Stimulated activated CD8-positive, alpha-beta memory T cell treated with anti-CD3 and anti-CD28 coated beads, Interleukin-12 subunit alpha, Interleukin-12 subunit beta, amount 100 ng/mL, for 1 hour (primary cell): ENCODE data around the gene NAGA.
"Not testable (repeated sequence)": the region's sequence is repeated elsewhere in the genome, so short reads cannot be mapped to it uniquely, and the experiment has no call there.

Source experiments
- DNase-seq: peaks from one replicate; pipeline ENCODE4 v3.0.0-alpha.2; 2020; ENCODE audit warnings: low read depth

NAGA gene

DNA sequence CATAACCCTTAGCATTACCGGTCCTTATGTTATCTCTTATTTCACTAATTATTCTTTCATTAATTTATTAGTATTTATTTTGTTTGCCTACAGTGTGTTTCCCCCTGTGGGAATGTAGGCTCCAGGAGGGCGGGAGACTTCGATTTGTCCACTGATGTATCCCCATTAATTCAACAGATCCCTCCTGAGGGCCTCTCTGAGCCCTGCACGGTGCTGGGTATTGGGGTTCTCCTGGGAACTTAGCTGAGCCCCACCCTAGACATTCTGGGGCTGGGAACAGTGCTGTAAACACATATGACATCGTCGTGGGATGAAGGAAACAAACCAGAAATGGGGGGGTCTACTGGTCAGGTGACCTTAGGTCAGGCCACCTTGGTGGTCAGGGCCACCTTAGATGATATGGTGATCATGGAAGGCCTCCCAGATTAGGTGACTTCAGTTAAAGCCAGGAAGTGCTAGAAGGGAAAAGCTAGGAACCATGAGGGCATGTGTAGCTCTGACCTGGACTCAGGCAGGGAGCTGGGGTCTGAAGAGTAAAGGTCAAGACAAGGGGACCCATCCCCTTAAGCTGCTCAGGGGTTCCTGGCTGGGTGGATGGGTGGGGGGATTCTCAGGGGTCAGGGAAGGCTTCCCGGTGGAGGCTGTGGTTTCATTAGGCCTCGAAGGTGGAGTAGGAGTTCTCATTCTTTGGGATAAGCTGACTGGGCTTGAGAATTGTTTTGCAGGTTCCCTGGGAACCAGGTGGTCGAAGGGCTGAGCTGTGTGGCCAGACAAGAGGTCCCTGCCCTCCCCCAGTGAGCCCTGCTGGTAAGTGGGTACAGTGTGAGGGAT is 4.4 kb upstream of the NAGA start:
- DNase-seq = no peak

DNA sequence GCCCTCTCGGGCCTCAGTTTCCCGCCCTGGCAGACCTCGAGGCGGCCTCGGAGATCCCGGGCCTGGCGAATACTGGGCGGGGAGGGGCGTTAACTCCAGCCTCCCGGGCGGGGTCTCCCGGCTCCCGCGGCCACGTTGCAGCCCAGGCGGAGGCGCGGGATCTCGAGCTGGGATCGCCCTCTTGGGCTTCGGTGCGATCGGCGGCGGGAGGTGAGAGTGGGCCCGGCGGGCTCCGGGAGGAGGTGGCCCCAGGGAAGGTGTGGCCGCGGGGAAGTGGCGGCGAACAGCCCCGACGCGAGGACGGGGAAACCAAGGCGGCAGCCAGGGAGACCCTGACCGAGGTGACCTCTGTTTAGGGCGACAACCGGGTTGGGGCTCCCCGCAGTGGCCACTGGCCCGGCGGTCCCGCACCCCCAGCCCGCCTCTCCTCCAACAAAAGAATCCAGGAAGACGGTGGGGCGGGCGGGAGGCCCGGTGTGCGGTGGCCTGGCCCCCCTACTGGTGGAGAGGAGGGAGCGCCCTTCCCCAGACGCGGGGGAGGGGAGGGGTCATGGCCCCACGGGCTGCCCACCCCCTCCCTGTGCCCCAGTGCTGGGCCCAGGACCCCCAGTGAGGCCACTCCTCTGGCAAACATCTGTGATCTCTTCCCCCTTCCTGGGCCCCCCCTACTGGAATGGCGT is 3.7 kb upstream of the NAGA start, which contains the start of gene PHETA2:
Gene PHETA2 (plus strand): TSS at position 117 of the 680 bp plus-strand sequence. CDS start 3,046 bp downstream, outside the sequence.
- DNase-seq = no peak

DNA sequence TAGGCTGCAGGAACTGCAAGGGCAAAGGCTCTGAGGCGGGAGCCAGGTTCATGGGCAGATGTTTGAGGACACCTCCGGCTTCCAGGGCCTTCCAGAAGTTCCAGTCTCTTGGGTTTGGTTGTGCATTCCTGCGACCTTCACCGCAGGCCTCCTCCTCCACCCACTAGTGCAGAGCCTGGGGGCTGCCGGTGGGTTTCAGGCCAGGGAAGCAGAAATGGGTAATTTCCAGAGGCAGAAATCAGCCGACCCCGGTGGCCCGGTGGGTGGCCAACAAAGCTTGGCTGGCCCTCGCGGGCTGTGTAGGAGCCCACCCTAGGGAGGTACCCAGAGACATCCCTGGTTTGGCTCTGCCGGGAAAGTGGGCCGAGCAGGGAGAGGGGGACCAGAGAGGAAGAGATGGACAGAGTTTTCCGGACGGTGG is 3.0 kb upstream of the NAGA start:
- DNase-seq = no peak

DNA sequence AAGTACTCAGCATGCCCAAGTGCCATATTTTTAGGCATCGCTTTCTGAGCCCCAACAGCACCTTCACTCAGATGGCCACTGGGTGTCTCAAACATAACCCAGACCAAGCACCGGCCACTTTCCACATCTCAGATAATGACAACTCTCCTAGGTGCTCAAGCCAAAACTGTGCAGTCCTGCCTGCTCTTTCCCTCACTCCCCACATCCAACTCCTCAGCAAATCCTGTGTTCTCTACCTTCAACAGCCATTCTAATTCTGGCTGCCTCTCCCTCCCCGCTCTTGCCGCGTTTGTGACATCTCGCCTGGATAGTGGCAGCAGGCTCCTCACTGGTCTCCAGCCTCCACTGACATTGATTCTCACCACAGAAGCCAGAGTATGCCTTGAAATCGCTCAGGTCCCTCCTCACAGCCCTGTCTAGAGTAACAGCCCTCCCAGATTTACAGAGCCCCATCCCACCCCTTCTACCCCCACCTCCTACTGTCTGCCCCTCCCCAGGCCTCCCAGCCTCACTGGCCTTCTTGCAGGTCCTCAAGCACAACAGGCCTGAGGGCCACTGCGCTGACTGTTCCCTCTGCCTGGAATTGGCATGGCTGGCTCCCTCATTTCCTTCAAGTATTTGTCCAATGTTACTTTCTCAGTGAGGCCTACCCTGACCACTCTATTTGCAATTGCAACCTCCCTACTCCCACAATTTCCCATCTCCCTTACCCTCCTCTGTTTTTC is 2.2 kb upstream of the NAGA start:
- DNase-seq = no peak

DNA sequence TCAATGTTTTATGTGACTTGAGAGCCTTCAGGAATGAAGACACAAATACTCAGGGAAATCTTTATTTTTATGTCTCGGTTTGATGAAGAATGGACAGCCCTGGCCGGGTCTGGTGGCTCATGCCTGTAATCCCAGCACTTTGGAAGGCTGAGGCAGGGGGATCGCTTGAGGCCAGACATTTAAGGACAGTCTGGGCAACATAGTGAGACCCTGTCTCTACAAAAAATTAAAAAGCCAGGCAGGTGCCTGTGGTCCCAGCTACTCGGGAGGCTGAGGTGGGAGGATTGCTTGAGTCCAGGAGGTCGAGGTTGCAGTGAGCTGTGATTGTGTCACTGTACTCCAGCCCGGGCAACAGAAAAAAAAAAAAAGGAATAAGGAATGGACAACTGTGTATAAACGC is 896 bp upstream of the NAGA start:
- not testable (repeated sequence) for DNase-seq

DNA sequence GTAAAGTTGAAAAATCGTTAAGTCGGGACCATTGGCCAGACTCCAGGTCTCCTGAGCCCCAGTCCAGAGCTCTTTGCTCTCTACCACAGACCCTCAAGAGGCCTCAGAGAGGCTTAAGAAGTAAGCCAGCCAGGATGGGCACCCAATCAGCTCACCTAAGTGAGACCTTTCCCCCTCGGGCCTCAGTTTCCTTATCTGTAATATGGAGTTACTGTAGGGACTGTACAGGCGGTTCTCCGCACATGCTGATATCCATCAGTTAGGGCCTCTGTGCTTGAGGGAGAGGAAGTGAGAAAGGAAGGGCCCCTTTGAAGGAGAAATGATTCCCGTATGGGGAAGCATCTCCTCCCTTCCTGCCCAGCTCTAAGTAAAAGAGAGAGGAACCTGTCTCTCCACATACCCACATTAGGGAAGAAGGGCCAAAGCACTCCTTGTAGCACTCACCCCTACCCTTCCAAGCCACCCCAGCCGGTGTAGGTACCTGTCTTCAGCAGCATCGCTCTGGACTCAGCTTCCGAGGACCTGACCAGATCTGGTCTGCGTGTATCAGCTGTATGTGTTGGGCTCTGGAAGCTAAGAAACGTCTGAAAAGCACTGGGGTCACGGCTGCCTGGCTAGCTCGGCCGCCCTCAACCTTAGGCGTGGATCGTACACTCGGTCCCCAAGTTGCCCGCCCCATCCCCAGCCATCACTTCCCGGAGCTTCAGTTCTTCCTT is 653 bp downstream of the NAGA start:
- DNase-seq = no peak

DNA sequence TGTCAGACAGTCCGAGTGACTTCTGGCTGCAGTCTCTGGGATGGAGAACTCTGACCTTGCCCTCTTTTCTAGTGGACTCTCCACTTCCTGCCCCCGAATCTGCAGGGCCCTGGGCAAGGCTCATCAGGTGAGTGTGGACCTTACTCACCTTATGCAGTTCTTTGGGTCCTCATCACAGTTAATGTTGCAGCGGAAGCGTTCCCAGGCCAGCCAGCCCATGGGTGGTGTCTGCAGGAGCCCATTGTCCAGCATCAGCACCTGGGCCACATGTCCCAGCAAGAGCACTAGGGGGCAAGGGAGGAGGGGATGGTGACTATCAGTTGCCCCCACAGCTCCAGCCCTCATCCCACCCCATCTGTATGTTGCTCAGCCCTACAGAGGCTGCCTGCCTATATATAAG is 2.3 kb downstream of the NAGA start:
- DNase-seq = no peak

DNA sequence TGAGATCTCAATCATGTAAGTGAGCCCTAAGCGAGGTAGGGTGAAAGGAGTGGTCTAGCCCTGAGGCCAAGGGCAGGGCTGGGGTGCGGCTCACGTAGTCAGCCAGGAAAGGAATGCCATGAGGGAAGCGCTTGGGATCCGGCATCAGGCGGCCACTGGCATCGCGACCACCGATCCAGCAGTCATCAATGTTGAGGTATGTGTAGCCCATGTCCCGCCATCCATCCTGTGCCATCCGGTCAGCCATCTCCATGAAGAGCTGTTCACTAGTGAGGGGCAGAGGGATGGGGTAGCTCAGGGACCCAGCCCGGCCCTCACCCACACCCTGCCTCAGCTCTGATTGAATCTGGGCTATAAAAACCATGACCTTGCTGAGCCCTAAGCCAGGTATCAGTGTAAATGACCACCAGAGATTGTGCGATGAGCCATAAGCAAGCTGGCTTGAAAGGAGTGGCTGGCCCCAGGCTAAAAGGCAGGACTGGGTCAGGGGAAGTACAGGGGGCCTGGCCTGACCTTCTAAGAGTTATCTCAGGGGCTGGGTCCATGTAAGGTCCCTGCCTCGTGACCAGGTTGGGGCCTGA is 2.9 kb downstream of the NAGA start:
- DNase-seq = no peak

DNA sequence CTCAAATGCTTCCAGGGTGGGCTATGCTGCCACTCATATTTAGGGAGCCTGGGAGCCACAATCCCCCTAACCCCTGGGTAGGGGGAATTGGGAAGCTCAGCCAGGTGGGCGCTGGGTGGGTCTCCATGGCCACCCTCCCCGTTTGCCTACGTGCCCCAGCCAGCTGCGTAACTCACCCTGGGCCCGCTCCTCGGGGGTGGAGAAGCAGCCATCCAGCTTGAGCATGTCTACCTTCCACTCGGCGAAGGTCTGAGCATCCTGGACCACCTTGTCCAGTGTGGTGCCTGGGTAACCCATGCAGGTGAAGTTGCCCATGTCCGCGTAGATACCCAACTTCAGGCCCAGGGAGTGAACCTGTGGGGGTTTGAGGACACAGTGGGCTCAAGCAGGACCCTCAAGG is 3.7 kb downstream of the NAGA start:
- DNase-seq = no peak

DNA sequence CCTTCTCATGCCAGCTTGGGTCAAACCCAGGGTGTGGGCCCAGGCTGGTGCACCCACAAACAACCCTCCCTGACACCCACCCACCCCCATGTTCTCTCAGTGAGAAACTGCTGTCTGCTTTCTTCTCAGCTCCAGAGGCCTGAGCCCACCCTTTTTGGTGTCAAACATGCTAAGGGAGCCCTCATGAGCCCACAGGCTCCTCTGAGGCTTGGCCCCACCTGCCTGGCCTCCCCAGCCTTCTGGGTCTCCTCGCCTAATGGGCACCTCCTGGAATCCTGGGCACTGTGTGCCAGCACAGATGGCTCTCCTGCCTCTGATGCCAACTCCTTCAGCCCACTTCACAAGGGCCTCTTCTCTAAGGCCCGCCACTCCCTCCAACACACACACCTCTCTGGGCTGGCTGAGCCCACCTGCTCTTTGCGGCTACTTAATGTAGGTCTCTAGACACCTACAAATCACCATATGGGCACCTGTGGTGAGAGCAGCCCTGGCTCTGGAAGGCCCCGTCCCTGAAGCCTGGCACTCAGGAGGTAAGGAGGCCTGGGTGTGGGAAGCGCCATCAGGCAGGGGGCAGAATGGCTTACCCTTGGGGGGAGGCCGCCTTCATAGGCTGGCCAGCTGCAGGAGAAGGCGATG is 4.4 kb downstream of the NAGA start:
- no peak for DNase-seq

DNA sequence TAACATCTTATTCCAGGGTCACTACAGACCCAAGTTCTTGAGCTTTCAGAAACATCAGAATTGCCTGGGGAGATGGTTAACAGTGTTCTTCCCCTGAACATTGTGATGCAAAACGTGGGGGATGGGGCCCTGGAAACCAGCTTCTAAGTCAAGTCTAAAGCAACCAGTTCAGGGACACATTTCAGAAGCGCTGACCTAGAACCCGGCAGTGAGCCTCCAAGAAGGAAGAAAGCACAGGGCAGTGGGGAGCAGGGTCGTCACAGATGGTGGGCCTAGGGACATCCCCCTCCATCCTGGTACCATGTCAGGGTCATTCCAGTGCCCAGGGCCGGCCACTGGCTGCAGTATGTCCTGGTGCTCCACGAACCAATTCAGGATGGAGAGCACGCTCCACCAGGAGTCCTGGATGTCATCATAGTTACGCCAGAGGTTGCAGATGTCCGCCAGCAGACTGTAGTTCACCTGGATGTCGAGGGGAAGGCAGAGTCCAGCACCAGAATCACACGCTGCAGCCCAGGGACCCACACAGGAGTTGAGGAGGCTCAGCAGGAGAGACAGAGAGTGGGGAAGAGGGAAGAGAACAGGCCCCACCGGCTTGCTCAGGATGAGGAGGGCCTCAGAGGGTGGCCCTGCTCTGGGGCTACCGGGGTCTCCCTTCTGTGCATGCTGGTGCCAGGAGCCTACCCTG is 5.0 kb downstream of the NAGA start:
- DNase-seq = no peak

DNA sequence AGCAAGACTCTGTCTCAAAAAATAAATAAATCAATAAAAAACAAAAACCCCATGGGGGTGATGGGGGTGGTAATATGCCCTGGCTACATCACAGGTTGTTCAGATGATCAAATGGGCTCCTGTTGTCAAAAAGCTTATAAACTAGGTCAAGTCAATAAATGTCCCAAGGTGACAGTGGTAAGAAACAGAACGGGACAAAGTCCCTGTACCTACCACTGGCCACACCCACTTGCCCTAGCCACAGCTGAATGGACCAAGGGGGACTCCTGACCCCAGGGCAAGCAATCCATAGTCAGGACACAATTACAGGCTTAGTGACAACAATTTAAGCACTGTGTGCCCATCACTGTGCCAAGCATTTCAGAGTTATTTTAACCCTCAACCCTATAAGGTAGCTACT is 6.0 kb downstream of the NAGA start:
- DNase-seq = no peak

DNA sequence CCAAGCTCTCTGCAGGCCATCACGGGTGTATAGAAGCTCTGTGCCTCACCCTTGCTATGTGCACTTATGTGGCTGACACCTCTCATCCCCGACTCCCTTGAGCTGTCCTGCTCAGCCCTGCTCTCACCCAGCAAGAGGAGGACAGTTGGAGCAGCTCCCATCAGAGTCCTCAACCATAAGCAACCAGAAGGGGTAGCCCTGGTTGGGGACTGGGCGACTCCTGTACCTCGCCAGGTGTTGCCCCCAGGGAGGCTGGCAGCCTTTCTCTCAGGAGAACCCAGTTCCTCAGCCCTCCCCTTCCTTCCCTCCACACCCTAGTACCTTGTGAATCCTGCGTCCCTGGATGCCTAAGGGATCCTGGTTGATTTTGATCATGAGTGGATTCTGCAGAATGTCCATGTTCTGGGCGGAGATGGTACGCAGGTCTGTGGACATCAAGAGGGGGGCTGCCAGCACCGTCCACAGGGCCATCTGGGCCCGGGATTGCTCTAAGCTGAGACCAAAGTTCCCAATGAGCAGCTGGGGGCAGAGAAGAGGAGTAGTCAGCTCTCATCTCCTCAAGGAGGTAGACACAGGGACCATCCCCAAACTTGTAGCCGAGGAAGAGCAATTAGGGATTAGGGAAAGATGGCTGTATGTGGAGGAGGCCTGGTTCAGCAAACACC is 8.0 kb downstream of the NAGA start:
- DNase-seq = no peak

DNA sequence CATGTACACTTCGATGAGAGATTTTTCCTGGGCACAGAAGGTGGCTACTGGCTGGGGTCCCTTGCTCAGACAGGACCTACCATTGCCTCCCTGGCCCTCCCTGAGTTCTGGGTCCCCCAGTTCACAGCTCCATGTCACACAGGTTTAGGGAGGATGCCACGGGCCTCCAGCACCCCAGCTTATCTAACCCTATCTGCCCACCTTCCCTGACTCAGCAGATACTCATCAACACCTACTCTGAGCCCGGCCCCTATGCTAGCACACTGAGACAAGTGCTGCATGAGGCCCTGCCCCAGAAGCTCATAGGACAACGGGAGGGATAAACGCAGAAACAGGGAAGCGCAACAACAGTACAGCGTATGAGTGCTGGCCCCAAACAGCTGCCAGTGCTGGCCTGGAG is 9.6 kb downstream of the NAGA start:
- DNase-seq = no peak

DNA sequence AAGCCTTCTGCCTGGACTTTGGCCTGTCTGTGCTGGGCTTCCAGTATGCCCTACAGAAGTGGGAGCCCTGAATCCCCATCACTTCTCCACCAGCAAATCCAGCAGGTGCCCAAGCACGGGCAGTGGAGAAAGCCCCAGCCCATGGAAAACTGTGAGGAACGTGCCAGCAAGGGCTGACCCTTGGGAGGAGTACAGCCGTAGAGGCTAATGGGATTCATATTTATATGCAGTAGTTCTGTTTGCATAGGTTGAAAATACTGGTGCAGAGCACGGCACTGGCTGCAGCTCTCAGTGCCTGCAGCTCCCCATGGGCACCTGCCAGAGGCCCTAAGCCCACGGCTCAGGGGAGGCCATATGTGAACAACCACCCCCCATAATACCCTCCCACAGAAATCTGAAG is 10.1 kb downstream of the NAGA start:
- no peak for DNase-seq

DNA sequence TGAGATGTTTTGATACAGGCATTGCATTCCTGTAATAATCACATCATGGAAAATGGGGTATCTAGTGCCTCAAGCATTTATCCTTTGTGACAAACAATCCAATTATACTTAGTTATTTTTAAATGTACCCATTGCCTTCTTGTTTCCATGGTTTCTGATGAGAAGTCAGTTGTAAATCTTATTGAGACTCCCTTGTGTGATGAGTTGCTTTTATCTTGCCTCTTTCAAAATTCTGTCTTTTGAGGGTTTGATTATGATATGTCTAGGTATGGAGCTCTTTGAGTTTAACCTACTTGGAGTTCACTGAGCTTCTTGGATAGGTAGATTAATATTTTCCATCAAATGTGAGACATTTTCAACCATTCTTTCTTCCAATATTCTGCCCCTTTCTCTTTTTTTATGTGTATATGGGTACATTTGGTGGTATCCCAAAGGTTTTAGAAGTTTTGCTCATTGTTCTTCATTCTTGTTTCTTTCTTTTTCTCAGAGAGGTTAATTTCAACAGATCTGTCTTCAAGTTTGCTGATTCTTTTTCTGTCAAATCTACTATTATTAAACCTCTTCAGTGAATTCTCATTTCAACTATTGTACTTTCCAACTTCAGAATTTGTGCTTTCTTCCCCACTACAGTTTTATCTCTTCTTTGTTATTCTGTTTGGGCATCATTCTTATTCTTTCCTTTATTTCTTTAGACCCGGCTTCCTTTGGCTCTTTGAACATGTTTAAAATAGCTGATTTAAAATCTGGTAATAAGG is 13.7 kb downstream of the NAGA start:
- no peak for DNase-seq

DNA sequence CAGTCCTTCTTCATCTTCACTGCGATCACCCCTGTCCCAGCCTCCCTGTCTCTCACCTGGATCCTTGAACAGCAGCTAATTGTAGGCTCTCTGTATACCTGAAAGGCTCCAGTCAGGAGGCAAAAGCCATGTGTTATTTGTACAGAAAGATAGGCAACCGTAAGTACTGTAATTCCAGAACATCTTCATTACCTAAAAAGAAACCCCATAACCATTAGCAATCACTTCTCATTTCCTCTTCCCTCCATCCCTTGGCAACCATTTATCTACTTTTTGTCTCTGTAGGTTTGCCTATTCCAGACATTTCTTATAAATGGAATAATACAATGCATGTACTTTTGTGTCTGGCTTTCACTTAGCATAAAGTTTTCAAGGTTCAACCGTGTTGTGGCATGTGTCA is 17.8 kb downstream of the NAGA start:
- DNase-seq = no peak

DNA sequence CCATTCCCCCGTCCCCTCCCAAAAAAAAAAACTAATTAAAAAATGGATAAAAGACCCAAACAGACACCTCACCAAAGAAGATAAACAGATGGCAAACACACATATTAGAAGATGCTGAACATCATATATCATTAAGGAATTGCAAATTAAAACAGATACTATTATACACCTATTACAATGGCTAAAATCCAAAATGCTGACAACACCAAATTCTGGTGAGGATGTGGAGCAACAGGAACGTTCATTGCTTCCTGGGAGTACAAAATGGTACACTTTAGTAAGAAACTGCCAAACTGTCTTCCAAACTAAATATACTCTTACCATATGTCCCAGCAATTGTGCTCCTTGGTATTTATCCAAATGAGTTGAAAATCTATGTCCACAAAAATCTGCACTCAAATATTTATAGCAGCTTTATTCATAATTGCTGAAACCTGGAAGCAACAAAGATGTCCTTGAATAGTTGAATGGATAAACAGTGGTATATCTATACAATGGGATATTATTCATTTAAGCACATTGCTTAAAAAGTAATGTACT is 19.9 kb downstream of the NAGA start:
- DNase-seq = no peak

DNA sequence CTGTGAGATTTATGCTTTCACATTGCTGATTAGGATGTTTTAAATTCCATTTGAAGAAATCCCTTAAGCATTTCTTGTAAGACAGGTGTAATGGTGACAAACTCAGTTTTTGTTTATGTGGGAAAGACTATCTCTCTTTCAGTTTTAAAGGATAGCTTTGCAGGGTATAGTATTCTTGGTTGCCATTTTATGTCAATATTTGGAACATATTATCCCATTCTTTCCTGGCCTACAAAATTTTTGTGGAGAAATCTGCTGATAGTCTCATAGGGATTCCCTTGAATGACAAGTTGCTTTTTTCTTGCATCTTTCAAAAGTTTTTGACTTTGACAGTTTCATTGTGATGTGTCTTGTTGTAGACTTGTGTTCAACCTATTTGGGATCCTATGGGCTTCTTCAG is 28.8 kb downstream of the NAGA start:
- no peak for DNase-seq
